Activated naive CD8-positive, alpha-beta T cell treated with anti-CD3 and anti-CD28 coated beads for 36 hours (primary cell): Measurements from ENCODE around the gene FAH. TPM values are rescaled to one million over a fixed set of nuclear protein-coding genes. Genes with fewer than 3 reads are reported as not detected.
"Not testable (repeated sequence)": the region's sequence is repeated elsewhere in the genome, so short reads cannot be mapped to it uniquely, and the experiment has no call there.

Experiments
- DNase-seq: peaks from one replicate; pipeline ENCODE4 v3.0.0; 2021
- H3K27ac Mint-ChIP-seq: one replicate; pipeline ENCODE4 v1.8.0; 2022; ENCODE audit warnings: mild to moderate bottlenecking, moderate library complexity, mixed read lengths
- H3K27me3 Mint-ChIP-seq: one replicate; pipeline ENCODE4 v1.8.0; 2022; ENCODE audit warnings: mild to moderate bottlenecking, mixed read lengths
- H3K36me3 Mint-ChIP-seq: one replicate; pipeline ENCODE4 v1.8.0; 2021; ENCODE audit warnings: mild to moderate bottlenecking, mixed read lengths
- H3K4me1 Mint-ChIP-seq: one replicate; pipeline ENCODE4 v1.8.0; 2021; ENCODE audit warnings: mixed read lengths
- H3K4me3 Mint-ChIP-seq: one replicate; pipeline ENCODE4 v1.8.0; 2022; ENCODE audit warnings: mild to moderate bottlenecking, moderate library complexity, mixed read lengths
- H3K9me3 Mint-ChIP-seq: one replicate; pipeline ENCODE4 v1.8.0; 2022; ENCODE audit warnings: mixed read lengths
- total RNA-seq, 2 experiments: library from RNA; stranded (reverse); gene quantifications; one replicate each; pipeline ENCODE4 v1.2.3, GENCODE V29; 2021

FAH gene
- total RNA-seq = 10 to 100 TPM; 45.0 to 49.0 TPM

GRCh38 chr15:80152896-80153876, at the start of gene FAH:
FAH (plus strand) TSS chr15:80152999; CDS start chr15:80153055, 56 bp downstream.
- no peaks in the 10 kb centered on the region for H3K9me3 Mint-ChIP-seq
- peak within 1 kb of the TSS; percentile 91 for H3K27ac Mint-ChIP-seq
- H3K4me3 Mint-ChIP-seq = peak within 1 kb of the TSS; percentile 92
- DNase-seq = peak; percentile 51
- peaks cover 26% of the 10 kb centered on the region for H3K4me1 Mint-ChIP-seq
- H3K36me3 Mint-ChIP-seq = peaks cover 16% of the 10 kb centered on the region
- H3K27me3 Mint-ChIP-seq = no peaks in the 10 kb centered on the region

- peaks cover 7% of the 10 kb centered on the region for H3K36me3 Mint-ChIP-seq
- H3K4me1 Mint-ChIP-seq = peaks cover 48% of the 10 kb centered on the region
- H3K27me3 Mint-ChIP-seq = no peaks in the 10 kb centered on the region
- H3K9me3 Mint-ChIP-seq = no peaks in the 10 kb centered on the region
- no peak for DNase-seq
- no peak overlapping the region for H3K4me3 Mint-ChIP-seq
- no peak overlapping the region for H3K27ac Mint-ChIP-seq
Observed at GRCh38 chr15:80105193-80105592, 47.6 kb upstream of the FAH start.

- peaks cover 47% of the 10 kb centered on the region for H3K4me1 Mint-ChIP-seq
- H3K4me3 Mint-ChIP-seq = no peak overlapping the region
Observed at GRCh38 chr15:80105595-80105994, 47.2 kb upstream of the FAH start.

GRCh38 chr15:80106051-80106450, 46.7 kb upstream of the FAH start:
- H3K27ac Mint-ChIP-seq = no peak overlapping the region
- H3K4me3 Mint-ChIP-seq = no peak overlapping the region
- no peak for DNase-seq
- H3K36me3 Mint-ChIP-seq = peaks cover 7% of the 10 kb centered on the region
- H3K9me3 Mint-ChIP-seq = no peaks in the 10 kb centered on the region
- H3K4me1 Mint-ChIP-seq = peaks cover 50% of the 10 kb centered on the region
- H3K27me3 Mint-ChIP-seq = no peaks in the 10 kb centered on the region

More at GRCh38 chr15:80105595-80105994, 47.2 kb upstream of the FAH start:
- peaks cover 7% of the 10 kb centered on the region for H3K36me3 Mint-ChIP-seq
- H3K27ac Mint-ChIP-seq = peak overlapping the region; percentile 52
- no peaks in the 10 kb centered on the region for H3K27me3 Mint-ChIP-seq
- H3K9me3 Mint-ChIP-seq = no peaks in the 10 kb centered on the region
- no peak for DNase-seq

GRCh38 chr15:80107204-80107603, 45.6 kb upstream of the FAH start:
- Mint-ChIP-seq H3K4me1 (peaks cover 49% of the 10 kb centered on the region), H3K27me3 (no peaks in the 10 kb centered on the region), H3K9me3 (no peaks in the 10 kb centered on the region), H3K27ac (no peak overlapping the region), H3K4me3 (no peak overlapping the region), H3K36me3 (peaks cover 3% of the 10 kb centered on the region)
- DNase-seq = no peak

GRCh38 chr15:80107774-80108173, 45.0 kb upstream of the FAH start:
- no peaks in the 10 kb centered on the region for H3K27me3 Mint-ChIP-seq
- no peak overlapping the region for H3K27ac Mint-ChIP-seq
- no peak overlapping the region for H3K4me3 Mint-ChIP-seq
- peaks cover 3% of the 10 kb centered on the region for H3K36me3 Mint-ChIP-seq
- H3K4me1 Mint-ChIP-seq = peaks cover 45% of the 10 kb centered on the region
- no peak for DNase-seq
- no peaks in the 10 kb centered on the region for H3K9me3 Mint-ChIP-seq

- Mint-ChIP-seq H3K4me1 (peaks cover 49% of the 10 kb centered on the region), H3K27ac (no peak overlapping the region), H3K27me3 (no peaks in the 10 kb centered on the region), H3K36me3 (peaks cover 2% of the 10 kb centered on the region), H3K4me3 (no peak overlapping the region), H3K9me3 (no peaks in the 10 kb centered on the region)
- DNase-seq = no peak
Observed at GRCh38 chr15:80109388-80109787, 43.4 kb upstream of the FAH start.

- DNase-seq = no peak
Observed at GRCh38 chr15:80110920-80111319, 41.9 kb upstream of the FAH start.

GRCh38 chr15:80114114-80114513, 38.7 kb upstream of the FAH start:
- H3K9me3 Mint-ChIP-seq = no peaks in the 10 kb centered on the region
- H3K27ac Mint-ChIP-seq = no peak overlapping the region
- peaks cover 35% of the 10 kb centered on the region for H3K4me1 Mint-ChIP-seq
- no peaks in the 10 kb centered on the region for H3K27me3 Mint-ChIP-seq
- no peaks in the 10 kb centered on the region for H3K36me3 Mint-ChIP-seq
- DNase-seq = no peak
- no peak overlapping the region for H3K4me3 Mint-ChIP-seq

More at GRCh38 chr15:80110920-80111319, 41.9 kb upstream of the FAH start:
- no peak overlapping the region for H3K27ac Mint-ChIP-seq
- H3K36me3 Mint-ChIP-seq = no peaks in the 10 kb centered on the region
- H3K27me3 Mint-ChIP-seq = no peaks in the 10 kb centered on the region
- peaks cover 43% of the 10 kb centered on the region for H3K4me1 Mint-ChIP-seq
- H3K4me3 Mint-ChIP-seq = no peak overlapping the region
- no peaks in the 10 kb centered on the region for H3K9me3 Mint-ChIP-seq

GRCh38 chr15:80115021-80115420, 37.8 kb upstream of the FAH start:
- no peak overlapping the region for H3K27ac Mint-ChIP-seq
- no peak for DNase-seq
- H3K27me3 Mint-ChIP-seq = no peaks in the 10 kb centered on the region
- H3K4me1 Mint-ChIP-seq = peaks cover 29% of the 10 kb centered on the region
- no peaks in the 10 kb centered on the region for H3K9me3 Mint-ChIP-seq
- H3K4me3 Mint-ChIP-seq = no peak overlapping the region
- no peaks in the 10 kb centered on the region for H3K36me3 Mint-ChIP-seq

GRCh38 chr15:80118956-80119355, 33.8 kb upstream of the FAH start:
- peaks cover 5% of the 10 kb centered on the region for H3K36me3 Mint-ChIP-seq
- no peaks in the 10 kb centered on the region for H3K9me3 Mint-ChIP-seq
- peaks cover 18% of the 10 kb centered on the region for H3K4me1 Mint-ChIP-seq
- no peak for DNase-seq
- H3K4me3 Mint-ChIP-seq = no peak overlapping the region
- no peak overlapping the region for H3K27ac Mint-ChIP-seq
- H3K27me3 Mint-ChIP-seq = no peaks in the 10 kb centered on the region

GRCh38 chr15:80120636-80121035, 32.2 kb upstream of the FAH start:
- H3K36me3 Mint-ChIP-seq = peaks cover 7% of the 10 kb centered on the region
- H3K4me1 Mint-ChIP-seq = peaks cover 10% of the 10 kb centered on the region
- no peak overlapping the region for H3K27ac Mint-ChIP-seq
- no peaks in the 10 kb centered on the region for H3K9me3 Mint-ChIP-seq
- H3K27me3 Mint-ChIP-seq = no peaks in the 10 kb centered on the region
- no peak overlapping the region for H3K4me3 Mint-ChIP-seq
- DNase-seq = no peak

GRCh38 chr15:80121546-80121945, 31.3 kb upstream of the FAH start:
- Mint-ChIP-seq H3K4me3 (no peak overlapping the region), H3K27me3 (no peaks in the 10 kb centered on the region), H3K27ac (no peak overlapping the region), H3K36me3 (peaks cover 10% of the 10 kb centered on the region), H3K4me1 (peaks cover 7% of the 10 kb centered on the region), H3K9me3 (no peaks in the 10 kb centered on the region)
- no peak for DNase-seq

GRCh38 chr15:80123034-80123433, 29.8 kb upstream of the FAH start:
- Mint-ChIP-seq H3K4me1 (peaks cover 7% of the 10 kb centered on the region), H3K27me3 (no peaks in the 10 kb centered on the region), H3K27ac (no peak overlapping the region), H3K4me3 (no peak overlapping the region), H3K9me3 (no peaks in the 10 kb centered on the region), H3K36me3 (peaks cover 10% of the 10 kb centered on the region)
- no peak for DNase-seq

- H3K4me3 Mint-ChIP-seq, H3K27me3 Mint-ChIP-seq, H3K4me1 Mint-ChIP-seq, DNase-seq, H3K9me3 Mint-ChIP-seq, H3K27ac Mint-ChIP-seq: not testable (repeated sequence)
- peaks cover 11% of the 10 kb centered on the region for H3K36me3 Mint-ChIP-seq
Observed at GRCh38 chr15:80127253-80127652, 25.5 kb upstream of the FAH start.

- H3K27me3 Mint-ChIP-seq = no peaks in the 10 kb centered on the region
- no peak for DNase-seq
- no peak overlapping the region for H3K27ac Mint-ChIP-seq
- H3K4me3 Mint-ChIP-seq = no peak overlapping the region
- no peaks in the 10 kb centered on the region for H3K9me3 Mint-ChIP-seq
- H3K4me1 Mint-ChIP-seq = peaks cover 3% of the 10 kb centered on the region
- peaks cover 11% of the 10 kb centered on the region for H3K36me3 Mint-ChIP-seq
Observed at GRCh38 chr15:80127911-80128310, 24.9 kb upstream of the FAH start.
